OCI-LY7 (cell line): ENCODE measurements around the gene TRIO.

ENCODE experiments used
- CTCF ChIP-seq: fragments of 200-600 bp; sonication (generic); conservative IDR thresholded peaks from 2 replicates; pipeline ENCODE4 v1.5.1; 2014; ENCODE audit warnings: mild to moderate bottlenecking, antibody characterized with exemption, low read length, moderate library complexity, mixed read lengths
- EZH2phosphoT487 ChIP-seq: fragments of 200-600 bp; sonication (generic); IDR thresholded peaks from 2 replicates; pipeline ENCODE4 v1.6.1; 2018; ENCODE audit warnings: low read depth, borderline replicate concordance, mild to moderate bottlenecking, mixed run types, antibody characterized with exemption, low read length, moderate library complexity, mixed read lengths

- no peak for TF ChIP-seq CTCF
- TF ChIP-seq EZH2phosphoT487: no peak
Measured at GRCh38 chr5:14531668-14532067, 388.5 kb downstream of the TRIO start.
